ENCODE measurements around the gene UPP1.
"Not testable (repeated sequence)": the region's sequence is repeated elsewhere in the genome, so short reads cannot be mapped to it uniquely, and the experiment has no call there.

UPP1 gene

GRCh38 chr7:48110868-48111267 is 21.8 kb downstream of the UPP1 start:
- H3K36me3 Mint-ChIP-seq (ENCODE audit: low read depth): peaks cover 36% of the 10 kb centered on the region
- H3K9me3 Mint-ChIP-seq: no peaks in the 10 kb centered on the region
- H3K27ac Mint-ChIP-seq: no peak overlapping the region
- H3K27me3 Mint-ChIP-seq: peaks cover 6% of the 10 kb centered on the region
- intact Hi-C loops (cut with micrococcal nuclease): loop anchor here (1.0 kb wide), 2 partner anchors 120 to 166 kb away; no protein-coding TSS in a partner anchor
- peaks cover 29% of the 10 kb centered on the region for H3K4me1 Mint-ChIP-seq (ENCODE audit: low read depth)
- H3K4me3 Mint-ChIP-seq: no peak overlapping the region

GRCh38 chr7:48111596-48111995 is 22.5 kb downstream of the UPP1 start:
- no peaks in the 10 kb centered on the region for H3K9me3 Mint-ChIP-seq
- no peak overlapping the region for H3K4me3 Mint-ChIP-seq
- intact Hi-C loops (cut with micrococcal nuclease): no loop called here
- peaks cover 29% of the 10 kb centered on the region for H3K36me3 Mint-ChIP-seq (ENCODE audit: low read depth)
- H3K27ac Mint-ChIP-seq: no peak overlapping the region
- peaks cover 31% of the 10 kb centered on the region for H3K4me1 Mint-ChIP-seq (ENCODE audit: low read depth)
- peaks cover 6% of the 10 kb centered on the region for H3K27me3 Mint-ChIP-seq

- Mint-ChIP-seq H3K36me3 (ENCODE audit: low read depth) (peaks cover 19% of the 10 kb centered on the region), H3K27me3 (peaks cover 6% of the 10 kb centered on the region), H3K4me3 (no peak overlapping the region), H3K27ac (peak overlapping the region; percentile 21), H3K9me3 (no peaks in the 10 kb centered on the region), H3K4me1 (ENCODE audit: low read depth) (peaks cover 35% of the 10 kb centered on the region)
- intact Hi-C loops (cut with micrococcal nuclease): no loop called here
These were observed 23.5 kb downstream of the UPP1 start for GRCh38 chr7:48112401-48113165.

- intact Hi-C loops (cut with micrococcal nuclease): no loop called here
- H3K36me3 Mint-ChIP-seq (ENCODE audit: low read depth): peaks cover 12% of the 10 kb centered on the region
These were observed 24.2 kb downstream of the UPP1 start for GRCh38 chr7:48113275-48113674.

GRCh38 chr7:48114115-48114514 is 25.1 kb downstream of the UPP1 start:
- peaks cover 6% of the 10 kb centered on the region for H3K27me3 Mint-ChIP-seq
- H3K4me3 Mint-ChIP-seq: no peak overlapping the region
- H3K4me1 Mint-ChIP-seq (ENCODE audit: low read depth): peaks cover 35% of the 10 kb centered on the region
- H3K9me3 Mint-ChIP-seq: no peaks in the 10 kb centered on the region
- intact Hi-C loops (cut with micrococcal nuclease): no loop called here
- H3K36me3 Mint-ChIP-seq (ENCODE audit: low read depth): peaks cover 3% of the 10 kb centered on the region
- H3K27ac Mint-ChIP-seq: no peak overlapping the region

More at GRCh38 chr7:48113275-48113674, 24.2 kb downstream of the UPP1 start:
- Mint-ChIP-seq H3K27ac (peak overlapping the region; percentile 21), H3K4me1 (ENCODE audit: low read depth) (peaks cover 35% of the 10 kb centered on the region), H3K4me3 (no peak overlapping the region), H3K27me3 (peaks cover 6% of the 10 kb centered on the region), H3K9me3 (no peaks in the 10 kb centered on the region)

GRCh38 chr7:48114589-48114988 is 25.5 kb downstream of the UPP1 start:
- H3K27ac Mint-ChIP-seq: no peak overlapping the region
- no peak overlapping the region for H3K4me3 Mint-ChIP-seq
- H3K9me3 Mint-ChIP-seq: no peaks in the 10 kb centered on the region
- H3K27me3 Mint-ChIP-seq: peaks cover 6% of the 10 kb centered on the region
- intact Hi-C loops (cut with micrococcal nuclease): no loop called here
- H3K4me1 Mint-ChIP-seq (ENCODE audit: low read depth): peaks cover 35% of the 10 kb centered on the region
- H3K36me3 Mint-ChIP-seq (ENCODE audit: low read depth): no peaks in the 10 kb centered on the region

GRCh38 chr7:48116043-48116442 is 27.0 kb downstream of the UPP1 start:
- Mint-ChIP-seq H3K36me3 (ENCODE audit: low read depth) (no peaks in the 10 kb centered on the region), H3K9me3 (no peaks in the 10 kb centered on the region), H3K4me1 (ENCODE audit: low read depth) (peaks cover 26% of the 10 kb centered on the region), H3K27ac (no peak overlapping the region), H3K27me3 (peaks cover 6% of the 10 kb centered on the region), H3K4me3 (no peak overlapping the region)
- intact Hi-C loops (cut with micrococcal nuclease): no loop called here

- Mint-ChIP-seq H3K36me3 (ENCODE audit: low read depth) (no peaks in the 10 kb centered on the region), H3K27ac (no peak overlapping the region), H3K4me1 (ENCODE audit: low read depth) (peaks cover 21% of the 10 kb centered on the region), H3K27me3 (peaks cover 6% of the 10 kb centered on the region), H3K4me3 (no peak overlapping the region), H3K9me3 (no peaks in the 10 kb centered on the region)
- intact Hi-C loops (cut with micrococcal nuclease): no loop called here
These were observed 29.0 kb downstream of the UPP1 start for GRCh38 chr7:48118041-48118440.

- intact Hi-C loops (cut with micrococcal nuclease); H3K36me3 Mint-ChIP-seq (ENCODE audit: low read depth); H3K27ac Mint-ChIP-seq; H3K4me1 Mint-ChIP-seq (ENCODE audit: low read depth); H3K9me3 Mint-ChIP-seq; H3K27me3 Mint-ChIP-seq; H3K4me3 Mint-ChIP-seq: not testable (repeated sequence)
These were observed 31.5 kb downstream of the UPP1 start for GRCh38 chr7:48120536-48120935.

- Mint-ChIP-seq H3K36me3 (ENCODE audit: low read depth) (no peaks in the 10 kb centered on the region), H3K9me3 (peaks cover 19% of the 10 kb centered on the region), H3K4me1 (ENCODE audit: low read depth) (no peaks in the 10 kb centered on the region), H3K27ac (no peak overlapping the region), H3K27me3 (peaks cover 2% of the 10 kb centered on the region), H3K4me3 (no peak overlapping the region)
- intact Hi-C loops (cut with micrococcal nuclease): no loop called here
These were observed 37.0 kb downstream of the UPP1 start for GRCh38 chr7:48126037-48126436.

GRCh38 chr7:48130658-48131108 is 41.6 kb downstream of the UPP1 start:
- Mint-ChIP-seq H3K9me3 (peaks cover 9% of the 10 kb centered on the region), H3K27me3 (peaks cover 2% of the 10 kb centered on the region), H3K4me3 (no peak overlapping the region), H3K36me3 (ENCODE audit: low read depth) (no peaks in the 10 kb centered on the region), H3K27ac (no peak overlapping the region), H3K4me1 (ENCODE audit: low read depth) (no peaks in the 10 kb centered on the region)
- intact Hi-C loops (cut with micrococcal nuclease): no loop called here

- Mint-ChIP-seq H3K9me3 (no peaks in the 10 kb centered on the region), H3K4me3 (no peak overlapping the region), H3K27ac (no peak overlapping the region), H3K36me3 (ENCODE audit: low read depth) (no peaks in the 10 kb centered on the region), H3K27me3 (no peaks in the 10 kb centered on the region), H3K4me1 (ENCODE audit: low read depth) (no peaks in the 10 kb centered on the region)
- intact Hi-C loops (cut with micrococcal nuclease): no loop called here
These were observed 43.7 kb downstream of the UPP1 start for GRCh38 chr7:48132792-48133191.

- no peak overlapping the region for H3K27ac Mint-ChIP-seq
- peaks cover 27% of the 10 kb centered on the region for H3K4me1 Mint-ChIP-seq (ENCODE audit: low read depth)
- H3K36me3 Mint-ChIP-seq (ENCODE audit: low read depth): no peaks in the 10 kb centered on the region
- H3K4me3 Mint-ChIP-seq: no peak overlapping the region
- peaks cover 11% of the 10 kb centered on the region for H3K27me3 Mint-ChIP-seq
- intact Hi-C loops (cut with micrococcal nuclease): no loop called here
- no peaks in the 10 kb centered on the region for H3K9me3 Mint-ChIP-seq
These were observed 50.4 kb downstream of the UPP1 start for GRCh38 chr7:48139459-48139858.

GRCh38 chr7:48140001-48140681 is 51.1 kb downstream of the UPP1 start:
- Mint-ChIP-seq H3K27ac (peak overlapping the region; percentile 45), H3K27me3 (peaks cover 11% of the 10 kb centered on the region), H3K4me3 (peak overlapping the region; percentile 54), H3K9me3 (no peaks in the 10 kb centered on the region), H3K36me3 (ENCODE audit: low read depth) (no peaks in the 10 kb centered on the region), H3K4me1 (ENCODE audit: low read depth) (peaks cover 31% of the 10 kb centered on the region)
- intact Hi-C loops (cut with micrococcal nuclease): no loop called here
